GM12878 (cell line): ENCODE data around the gene DYNC1I1.

ENCODE experiments used
- CHD2 ChIP-seq: IDR thresholded peaks from 2 replicates; pipeline ENCODE4 v1.6.1; 2011; ENCODE audit warnings: low read depth, low read length, improper control_type of control experiment, borderline replicate concordance
- EZH2 ChIP-seq: IDR thresholded peaks from 2 replicates; pipeline ENCODE4 v1.6.1; 2012; ENCODE audit warnings: low read depth, mild to moderate bottlenecking, control low read depth, inconsistent platforms, low read length, borderline replicate concordance; ENCODE audit not compliant: control insufficient read depth
- ZNF24 ChIP-seq: fragments of 450-650 bp; IDR thresholded peaks from 2 replicates; pipeline ENCODE4 v1.6.1; 2017; ENCODE audit warnings: antibody characterized with exemption, mild to moderate bottlenecking
- TF ChIP-seq, protein P1 (sequence below): IDR thresholded peaks from 2 replicates; pipeline ENCODE4 v1.6.1; 2012; ENCODE audit warnings: improper control_type of control experiment, low read depth, low read length; ENCODE audit not compliant: insufficient replicate concordance
- TF ChIP-seq, protein P2 (sequence below): IDR thresholded peaks from 2 replicates; pipeline ENCODE4 v1.6.1; 2012; ENCODE audit warnings: mild to moderate bottlenecking, low read depth, low read length

DNA sequence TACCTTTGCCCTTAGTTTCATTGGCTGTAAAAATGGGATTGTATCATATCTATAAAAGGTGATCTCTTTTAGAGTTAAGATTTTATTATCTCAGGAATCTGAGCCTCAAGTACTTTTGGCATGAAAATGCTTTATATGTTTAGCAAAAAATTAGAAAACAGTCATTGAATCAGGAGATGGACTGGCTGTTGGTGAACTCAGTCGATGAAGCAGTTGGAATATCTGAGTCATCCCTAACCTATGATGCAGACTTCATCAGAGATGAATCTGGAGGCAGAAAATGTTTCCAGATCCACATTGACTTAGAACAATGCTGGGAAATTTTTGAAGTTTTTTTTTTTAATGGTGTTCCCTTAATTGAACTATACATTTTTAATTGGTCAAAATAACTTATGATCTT lies 321.1 kb downstream of the DYNC1I1 start:
- TF ChIP-seq, protein P1, sequence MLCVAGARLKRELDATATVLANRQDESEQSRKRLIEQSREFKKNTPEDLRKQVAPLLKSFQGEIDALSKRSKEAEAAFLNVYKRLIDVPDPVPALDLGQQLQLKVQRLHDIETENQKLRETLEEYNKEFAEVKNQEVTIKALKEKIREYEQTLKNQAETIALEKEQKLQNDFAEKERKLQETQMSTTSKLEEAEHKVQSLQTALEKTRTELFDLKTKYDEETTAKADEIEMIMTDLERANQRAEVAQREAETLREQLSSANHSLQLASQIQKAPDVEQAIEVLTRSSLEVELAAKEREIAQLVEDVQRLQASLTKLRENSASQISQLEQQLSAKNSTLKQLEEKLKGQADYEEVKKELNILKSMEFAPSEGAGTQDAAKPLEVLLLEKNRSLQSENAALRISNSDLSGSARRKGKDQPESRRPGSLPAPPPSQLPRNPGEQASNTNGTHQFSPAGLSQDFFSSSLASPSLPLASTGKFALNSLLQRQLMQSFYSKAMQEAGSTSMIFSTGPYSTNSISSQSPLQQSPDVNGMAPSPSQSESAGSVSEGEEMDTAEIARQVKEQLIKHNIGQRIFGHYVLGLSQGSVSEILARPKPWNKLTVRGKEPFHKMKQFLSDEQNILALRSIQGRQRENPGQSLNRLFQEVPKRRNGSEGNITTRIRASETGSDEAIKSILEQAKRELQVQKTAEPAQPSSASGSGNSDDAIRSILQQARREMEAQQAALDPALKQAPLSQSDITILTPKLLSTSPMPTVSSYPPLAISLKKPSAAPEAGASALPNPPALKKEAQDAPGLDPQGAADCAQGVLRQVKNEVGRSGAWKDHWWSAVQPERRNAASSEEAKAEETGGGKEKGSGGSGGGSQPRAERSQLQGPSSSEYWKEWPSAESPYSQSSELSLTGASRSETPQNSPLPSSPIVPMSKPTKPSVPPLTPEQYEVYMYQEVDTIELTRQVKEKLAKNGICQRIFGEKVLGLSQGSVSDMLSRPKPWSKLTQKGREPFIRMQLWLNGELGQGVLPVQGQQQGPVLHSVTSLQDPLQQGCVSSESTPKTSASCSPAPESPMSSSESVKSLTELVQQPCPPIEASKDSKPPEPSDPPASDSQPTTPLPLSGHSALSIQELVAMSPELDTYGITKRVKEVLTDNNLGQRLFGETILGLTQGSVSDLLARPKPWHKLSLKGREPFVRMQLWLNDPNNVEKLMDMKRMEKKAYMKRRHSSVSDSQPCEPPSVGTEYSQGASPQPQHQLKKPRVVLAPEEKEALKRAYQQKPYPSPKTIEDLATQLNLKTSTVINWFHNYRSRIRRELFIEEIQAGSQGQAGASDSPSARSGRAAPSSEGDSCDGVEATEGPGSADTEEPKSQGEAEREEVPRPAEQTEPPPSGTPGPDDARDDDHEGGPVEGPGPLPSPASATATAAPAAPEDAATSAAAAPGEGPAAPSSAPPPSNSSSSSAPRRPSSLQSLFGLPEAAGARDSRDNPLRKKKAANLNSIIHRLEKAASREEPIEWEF: no peak
- TF ChIP-seq ZNF24: no peak
- TF ChIP-seq CHD2: no peak
- TF ChIP-seq EZH2: no peak
- TF ChIP-seq, protein P2, sequence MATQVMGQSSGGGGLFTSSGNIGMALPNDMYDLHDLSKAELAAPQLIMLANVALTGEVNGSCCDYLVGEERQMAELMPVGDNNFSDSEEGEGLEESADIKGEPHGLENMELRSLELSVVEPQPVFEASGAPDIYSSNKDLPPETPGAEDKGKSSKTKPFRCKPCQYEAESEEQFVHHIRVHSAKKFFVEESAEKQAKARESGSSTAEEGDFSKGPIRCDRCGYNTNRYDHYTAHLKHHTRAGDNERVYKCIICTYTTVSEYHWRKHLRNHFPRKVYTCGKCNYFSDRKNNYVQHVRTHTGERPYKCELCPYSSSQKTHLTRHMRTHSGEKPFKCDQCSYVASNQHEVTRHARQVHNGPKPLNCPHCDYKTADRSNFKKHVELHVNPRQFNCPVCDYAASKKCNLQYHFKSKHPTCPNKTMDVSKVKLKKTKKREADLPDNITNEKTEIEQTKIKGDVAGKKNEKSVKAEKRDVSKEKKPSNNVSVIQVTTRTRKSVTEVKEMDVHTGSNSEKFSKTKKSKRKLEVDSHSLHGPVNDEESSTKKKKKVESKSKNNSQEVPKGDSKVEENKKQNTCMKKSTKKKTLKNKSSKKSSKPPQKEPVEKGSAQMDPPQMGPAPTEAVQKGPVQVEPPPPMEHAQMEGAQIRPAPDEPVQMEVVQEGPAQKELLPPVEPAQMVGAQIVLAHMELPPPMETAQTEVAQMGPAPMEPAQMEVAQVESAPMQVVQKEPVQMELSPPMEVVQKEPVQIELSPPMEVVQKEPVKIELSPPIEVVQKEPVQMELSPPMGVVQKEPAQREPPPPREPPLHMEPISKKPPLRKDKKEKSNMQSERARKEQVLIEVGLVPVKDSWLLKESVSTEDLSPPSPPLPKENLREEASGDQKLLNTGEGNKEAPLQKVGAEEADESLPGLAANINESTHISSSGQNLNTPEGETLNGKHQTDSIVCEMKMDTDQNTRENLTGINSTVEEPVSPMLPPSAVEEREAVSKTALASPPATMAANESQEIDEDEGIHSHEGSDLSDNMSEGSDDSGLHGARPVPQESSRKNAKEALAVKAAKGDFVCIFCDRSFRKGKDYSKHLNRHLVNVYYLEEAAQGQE: no peak
